Ishikawa (cell line): ENCODE results near the gene PPT2.

Experiments used
- CEBPB ChIP-seq: IDR thresholded peaks from 2 replicates; pipeline ENCODE4 v1.6.1; 2012
- CREB1 ChIP-seq: IDR thresholded peaks from 2 replicates; pipeline ENCODE4 v1.6.1; 2012; ENCODE audit warnings: low read depth
- EGR1 ChIP-seq: IDR thresholded peaks from 2 replicates; pipeline ENCODE4 v1.6.1; 2012
- EP300 ChIP-seq: IDR thresholded peaks from 2 replicates; pipeline ENCODE4 v1.6.1; 2012; ENCODE audit warnings: borderline replicate concordance
- FOXM1 ChIP-seq: IDR thresholded peaks from 2 replicates; pipeline ENCODE4 v1.6.1; 2012; ENCODE audit warnings: low read depth, borderline replicate concordance
- NFIC ChIP-seq: IDR thresholded peaks from 2 replicates; pipeline ENCODE4 v1.6.1; 2012
- RAD21 ChIP-seq: IDR thresholded peaks from 2 replicates; pipeline ENCODE4 v1.6.1; 2012; ENCODE audit warnings: low read depth
- TAF1 ChIP-seq: IDR thresholded peaks from 2 replicates; pipeline ENCODE4 v1.6.1; 2012; ENCODE audit warnings: low read depth, mild to moderate bottlenecking
- TCF12 ChIP-seq: IDR thresholded peaks from 2 replicates; pipeline ENCODE4 v1.6.1; 2012; ENCODE audit warnings: low read depth
- TEAD4 ChIP-seq: IDR thresholded peaks from 2 replicates; pipeline ENCODE4 v1.6.1; 2012
- YY1 ChIP-seq: IDR thresholded peaks from 2 replicates; pipeline ENCODE4 v1.6.1; 2012; ENCODE audit warnings: low read depth
- ZBTB7A ChIP-seq: IDR thresholded peaks from 2 replicates; pipeline ENCODE4 v1.6.1; 2012; ENCODE audit warnings: low read depth
- TF ChIP-seq, protein P1 (sequence below): IDR thresholded peaks from 2 replicates; pipeline ENCODE4 v1.6.1; 2012; ENCODE audit warnings: low read depth, mild to moderate bottlenecking
- TF ChIP-seq, protein P2 (sequence below): IDR thresholded peaks from 2 replicates; pipeline ENCODE4 v1.6.1; 2012
- TF ChIP-seq, protein P3 (sequence below): IDR thresholded peaks from 2 replicates; pipeline ENCODE4 v1.6.1; 2012

The PPT2 gene

DNA sequence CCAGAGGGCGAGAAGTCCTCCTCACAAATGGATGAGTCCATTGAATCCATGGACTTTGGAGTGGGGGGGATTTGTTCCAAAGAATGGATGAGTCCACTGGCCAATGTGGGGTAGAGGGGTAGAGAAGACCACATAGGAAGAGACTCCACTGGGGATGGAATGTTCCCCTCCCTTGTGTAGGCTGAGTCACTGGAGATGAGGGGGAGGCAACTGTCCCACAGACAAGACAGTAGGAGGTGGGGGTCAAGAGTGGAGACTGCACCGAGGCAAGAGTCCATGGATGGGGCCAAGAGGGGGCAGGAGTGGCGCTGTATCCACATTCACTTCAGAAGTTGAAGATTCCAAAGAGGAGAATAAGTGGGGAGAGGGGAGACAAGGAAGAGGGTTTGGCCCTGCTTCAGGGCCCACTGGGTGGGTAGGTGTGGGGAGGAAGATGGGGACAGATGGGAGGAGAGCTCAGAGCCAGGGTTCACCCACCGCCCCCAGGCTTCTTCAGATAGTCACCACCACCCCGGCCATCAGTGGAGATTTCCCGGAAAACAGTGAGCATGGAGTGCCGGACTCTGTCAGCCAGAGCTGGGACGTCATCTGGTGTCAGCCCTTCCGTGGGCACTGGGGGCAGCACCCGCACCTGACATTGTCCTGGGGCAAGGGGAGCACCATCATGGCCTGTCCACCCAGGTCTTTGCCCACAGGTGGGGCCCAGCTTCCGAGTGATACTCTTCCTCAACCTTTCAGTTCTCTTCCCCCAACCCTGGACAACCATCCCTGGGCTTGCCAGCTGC lies 15.1 kb downstream of the PPT2 start:
- TF ChIP-seq EP300 (no peak), EGR1 (no peak), TAF1 (no peak), CREB1 (no peak), ZBTB7A (no peak), RAD21 (no peak), YY1 (no peak), TEAD4 (no peak), CEBPB (no peak), NFIC (no peak), FOXM1 (no peak), TCF12 (no peak)
- TF ChIP-seq, protein P1, sequence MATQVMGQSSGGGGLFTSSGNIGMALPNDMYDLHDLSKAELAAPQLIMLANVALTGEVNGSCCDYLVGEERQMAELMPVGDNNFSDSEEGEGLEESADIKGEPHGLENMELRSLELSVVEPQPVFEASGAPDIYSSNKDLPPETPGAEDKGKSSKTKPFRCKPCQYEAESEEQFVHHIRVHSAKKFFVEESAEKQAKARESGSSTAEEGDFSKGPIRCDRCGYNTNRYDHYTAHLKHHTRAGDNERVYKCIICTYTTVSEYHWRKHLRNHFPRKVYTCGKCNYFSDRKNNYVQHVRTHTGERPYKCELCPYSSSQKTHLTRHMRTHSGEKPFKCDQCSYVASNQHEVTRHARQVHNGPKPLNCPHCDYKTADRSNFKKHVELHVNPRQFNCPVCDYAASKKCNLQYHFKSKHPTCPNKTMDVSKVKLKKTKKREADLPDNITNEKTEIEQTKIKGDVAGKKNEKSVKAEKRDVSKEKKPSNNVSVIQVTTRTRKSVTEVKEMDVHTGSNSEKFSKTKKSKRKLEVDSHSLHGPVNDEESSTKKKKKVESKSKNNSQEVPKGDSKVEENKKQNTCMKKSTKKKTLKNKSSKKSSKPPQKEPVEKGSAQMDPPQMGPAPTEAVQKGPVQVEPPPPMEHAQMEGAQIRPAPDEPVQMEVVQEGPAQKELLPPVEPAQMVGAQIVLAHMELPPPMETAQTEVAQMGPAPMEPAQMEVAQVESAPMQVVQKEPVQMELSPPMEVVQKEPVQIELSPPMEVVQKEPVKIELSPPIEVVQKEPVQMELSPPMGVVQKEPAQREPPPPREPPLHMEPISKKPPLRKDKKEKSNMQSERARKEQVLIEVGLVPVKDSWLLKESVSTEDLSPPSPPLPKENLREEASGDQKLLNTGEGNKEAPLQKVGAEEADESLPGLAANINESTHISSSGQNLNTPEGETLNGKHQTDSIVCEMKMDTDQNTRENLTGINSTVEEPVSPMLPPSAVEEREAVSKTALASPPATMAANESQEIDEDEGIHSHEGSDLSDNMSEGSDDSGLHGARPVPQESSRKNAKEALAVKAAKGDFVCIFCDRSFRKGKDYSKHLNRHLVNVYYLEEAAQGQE: no peak
- TF ChIP-seq, protein P2, sequence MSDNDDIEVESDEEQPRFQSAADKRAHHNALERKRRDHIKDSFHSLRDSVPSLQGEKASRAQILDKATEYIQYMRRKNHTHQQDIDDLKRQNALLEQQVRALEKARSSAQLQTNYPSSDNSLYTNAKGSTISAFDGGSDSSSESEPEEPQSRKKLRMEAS: no peak
- TF ChIP-seq, protein P3, sequence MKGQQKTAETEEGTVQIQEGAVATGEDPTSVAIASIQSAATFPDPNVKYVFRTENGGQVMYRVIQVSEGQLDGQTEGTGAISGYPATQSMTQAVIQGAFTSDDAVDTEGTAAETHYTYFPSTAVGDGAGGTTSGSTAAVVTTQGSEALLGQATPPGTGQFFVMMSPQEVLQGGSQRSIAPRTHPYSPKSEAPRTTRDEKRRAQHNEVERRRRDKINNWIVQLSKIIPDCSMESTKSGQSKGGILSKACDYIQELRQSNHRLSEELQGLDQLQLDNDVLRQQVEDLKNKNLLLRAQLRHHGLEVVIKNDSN: no peak

DNA sequence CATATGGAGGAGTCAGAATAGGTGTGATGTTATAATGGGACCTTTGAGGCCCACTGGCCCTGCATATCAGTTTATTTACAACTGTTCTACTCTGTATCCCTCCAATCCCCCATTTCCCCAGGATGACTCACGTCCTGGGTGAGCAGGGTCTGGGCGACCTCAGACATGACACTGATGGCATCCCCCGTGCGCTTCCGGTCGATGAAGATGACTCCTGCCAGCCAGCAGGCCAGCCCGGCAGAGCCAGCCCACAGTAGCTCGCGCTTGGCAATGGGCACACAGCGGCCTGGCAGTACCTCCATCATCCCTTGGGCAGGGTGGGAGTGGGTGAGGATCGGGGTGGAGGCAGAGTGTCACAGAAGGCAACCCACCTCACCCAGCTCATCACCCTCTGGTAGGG lies 16.4 kb downstream of the PPT2 start:
- no peak for TF ChIP-seq CREB1

DNA sequence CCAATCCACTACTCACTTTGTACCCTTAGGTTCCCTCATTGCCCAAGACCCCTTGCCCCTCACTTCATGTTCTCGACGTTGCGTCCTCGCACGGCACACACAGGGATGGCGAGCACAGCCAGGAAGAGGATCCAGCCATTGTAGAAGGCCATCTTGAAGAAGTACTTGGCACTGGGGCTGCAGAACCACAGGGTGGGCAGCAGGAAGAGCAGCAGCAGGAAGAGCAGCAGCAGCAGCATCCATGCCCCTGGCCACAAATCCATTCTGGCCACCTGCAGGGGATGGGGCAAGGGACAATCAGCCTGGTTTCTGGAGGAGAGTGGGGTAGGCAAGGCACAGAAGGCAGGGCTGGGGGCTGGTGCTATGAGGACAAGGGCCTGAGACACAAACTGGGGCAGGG lies 17.3 kb downstream of the PPT2 start:
- no peak for TF ChIP-seq FOXM1
- TF ChIP-seq CREB1: no peak
- no peak for TF ChIP-seq YY1
- no peak for TF ChIP-seq NFIC
- no peak for TF ChIP-seq TEAD4
- TF ChIP-seq EP300: no peak
- TF ChIP-seq, protein P1: no peak
- TF ChIP-seq, protein P3: no peak
- no peak for TF ChIP-seq CEBPB
- no peak for TF ChIP-seq TCF12
- TF ChIP-seq, protein P2: no peak
- TF ChIP-seq TAF1: no peak
- no peak for TF ChIP-seq EGR1

DNA sequence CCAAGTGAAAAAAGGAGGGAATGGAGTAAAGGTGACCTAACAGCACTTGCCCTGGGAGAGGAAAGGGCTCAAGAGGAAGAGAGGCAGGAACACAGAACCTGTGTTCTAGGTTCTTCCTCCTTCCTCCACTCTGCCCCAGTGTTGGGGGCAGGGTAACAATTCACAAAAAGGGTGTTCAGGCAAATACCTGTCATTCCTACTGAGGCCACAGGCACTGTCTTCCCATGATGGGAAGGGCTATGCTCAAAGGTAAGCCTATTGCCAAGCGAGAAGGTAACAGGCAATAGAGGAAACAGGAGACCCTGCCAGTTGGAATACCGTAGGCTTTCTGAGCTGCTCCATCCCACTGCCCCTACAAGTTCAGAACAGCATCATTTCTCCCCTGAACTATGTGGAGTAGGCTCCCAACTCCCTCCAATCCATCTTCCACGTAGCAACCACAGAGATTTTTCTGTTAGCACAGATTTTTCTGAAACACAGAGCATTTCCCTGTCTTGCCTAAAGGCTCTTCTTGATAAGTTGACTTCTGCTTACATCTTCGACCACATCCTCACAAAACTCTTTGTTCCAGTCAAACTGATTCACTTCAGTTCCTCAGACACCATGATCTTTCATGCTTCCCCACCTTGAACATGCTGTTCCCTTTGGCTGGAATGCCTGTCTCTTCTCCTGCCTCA lies 19.2 kb downstream of the PPT2 start:
- TF ChIP-seq CEBPB: no peak
- no peak for TF ChIP-seq ZBTB7A
- no peak for TF ChIP-seq CREB1
- TF ChIP-seq EP300: no peak
- TF ChIP-seq YY1: no peak
- no peak for TF ChIP-seq NFIC
- TF ChIP-seq RAD21: no peak

DNA sequence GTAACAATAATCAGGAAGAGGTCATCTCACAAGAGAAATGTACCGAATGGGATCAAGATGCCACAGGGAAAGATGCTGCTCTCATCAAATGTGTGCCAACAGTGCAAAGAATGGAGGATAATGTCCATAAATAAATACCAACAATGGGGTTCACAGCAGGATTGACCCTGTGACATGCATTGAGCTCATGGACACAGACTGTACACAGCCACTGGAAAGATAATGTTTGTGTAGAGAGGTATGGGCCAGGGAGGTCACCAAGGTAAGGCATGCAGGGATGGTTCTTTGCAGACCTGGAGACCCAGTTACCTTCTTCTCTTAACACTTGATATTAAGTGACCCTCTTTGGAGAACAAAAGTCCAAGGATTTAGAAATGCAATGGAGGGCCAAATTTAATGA lies 20.5 kb downstream of the PPT2 start:
- no peak for TF ChIP-seq TAF1
- TF ChIP-seq FOXM1: no peak
- no peak for TF ChIP-seq ZBTB7A
- no peak for TF ChIP-seq TEAD4
- no peak for TF ChIP-seq EP300
- no peak for TF ChIP-seq TCF12
- no peak for TF ChIP-seq EGR1
- no peak for TF ChIP-seq RAD21
- TF ChIP-seq CEBPB: no peak
- TF ChIP-seq, protein P1: no peak
- no peak for TF ChIP-seq NFIC
- TF ChIP-seq CREB1: no peak
- TF ChIP-seq, protein P2: no peak
- TF ChIP-seq, protein P3: no peak
- TF ChIP-seq YY1: no peak
